Measurements from ENCODE around the gene GRB10.

The GRB10 gene

GRCh38 chr7:50706469-50706937 is 76.2 kb downstream of the GRB10 start:
- no peaks in the 10 kb centered on the region for H3K9me3 Mint-ChIP-seq
- no peaks in the 10 kb centered on the region for H3K36me3 Mint-ChIP-seq
- DNase-seq (ENCODE audit: low spot score in 2 of 2) (no peak), ATAC-seq (ENCODE audit: low read depth) (no peak)
- H3K27me3 Mint-ChIP-seq, result peaks cover 13% of the 10 kb centered on the region
- no peaks in the 10 kb centered on the region for H3K4me1 Mint-ChIP-seq
- no peak overlapping the region for H3K4me3 Mint-ChIP-seq
- no peak overlapping the region for H3K27ac Mint-ChIP-seq

GRCh38 chr7:50704844-50705243 is 77.9 kb downstream of the GRB10 start:
- no peak for DNase-seq (ENCODE audit: low spot score in 2 of 2)
- no peaks in the 10 kb centered on the region for H3K9me3 Mint-ChIP-seq
- peaks cover 10% of the 10 kb centered on the region for H3K27me3 Mint-ChIP-seq
- no peak overlapping the region for H3K27ac Mint-ChIP-seq
- no peaks in the 10 kb centered on the region for H3K4me1 Mint-ChIP-seq
- H3K36me3 Mint-ChIP-seq, result no peaks in the 10 kb centered on the region
- ATAC-seq (ENCODE audit: low read depth), result no peak
- no peak overlapping the region for H3K4me3 Mint-ChIP-seq

GRCh38 chr7:50703654-50704053 is 79.0 kb downstream of the GRB10 start:
- Mint-ChIP-seq H3K27me3 (peaks cover 11% of the 10 kb centered on the region), H3K36me3 (no peaks in the 10 kb centered on the region), H3K4me3 (no peak overlapping the region), H3K27ac (no peak overlapping the region), H3K9me3 (no peaks in the 10 kb centered on the region), H3K4me1 (no peaks in the 10 kb centered on the region)
- no peak for ATAC-seq (ENCODE audit: low read depth)
- no peak for DNase-seq (ENCODE audit: low spot score in 2 of 2)

- Mint-ChIP-seq H3K9me3 (no peaks in the 10 kb centered on the region), H3K27me3 (peaks cover 10% of the 10 kb centered on the region), H3K27ac (no peak overlapping the region), H3K4me1 (no peaks in the 10 kb centered on the region), H3K4me3 (no peak overlapping the region), H3K36me3 (no peaks in the 10 kb centered on the region)
- no peak for DNase-seq (ENCODE audit: low spot score in 2 of 2)
- no peak for ATAC-seq (ENCODE audit: low read depth)
Measured at GRCh38 chr7:50699143-50699542, 83.6 kb downstream of the GRB10 start.

GRCh38 chr7:50697748-50698147 is 84.9 kb downstream of the GRB10 start:
- H3K4me3 Mint-ChIP-seq, result no peak overlapping the region
- peaks cover 11% of the 10 kb centered on the region for H3K27me3 Mint-ChIP-seq
- ATAC-seq (ENCODE audit: low read depth) (no peak), DNase-seq (ENCODE audit: low spot score in 2 of 2) (no peak)
- no peaks in the 10 kb centered on the region for H3K36me3 Mint-ChIP-seq
- H3K27ac Mint-ChIP-seq, result no peak overlapping the region
- no peaks in the 10 kb centered on the region for H3K4me1 Mint-ChIP-seq
- no peaks in the 10 kb centered on the region for H3K9me3 Mint-ChIP-seq

- H3K27ac Mint-ChIP-seq, result no peak overlapping the region
- H3K9me3 Mint-ChIP-seq, result no peaks in the 10 kb centered on the region
- no peak overlapping the region for H3K4me3 Mint-ChIP-seq
- H3K4me1 Mint-ChIP-seq, result no peaks in the 10 kb centered on the region
- ATAC-seq (ENCODE audit: low read depth) (no peak), DNase-seq (ENCODE audit: low spot score in 2 of 2) (no peak)
- H3K36me3 Mint-ChIP-seq, result no peaks in the 10 kb centered on the region
- H3K27me3 Mint-ChIP-seq, result peaks cover 11% of the 10 kb centered on the region
Measured at GRCh38 chr7:50696810-50697582, 85.7 kb downstream of the GRB10 start.

- no peak overlapping the region for H3K4me3 Mint-ChIP-seq
- no peak for ATAC-seq (ENCODE audit: low read depth)
- H3K27me3 Mint-ChIP-seq, result peaks cover 6% of the 10 kb centered on the region
- H3K36me3 Mint-ChIP-seq, result no peaks in the 10 kb centered on the region
- DNase-seq (ENCODE audit: low spot score in 2 of 2), result no peak
- no peaks in the 10 kb centered on the region for H3K4me1 Mint-ChIP-seq
- H3K27ac Mint-ChIP-seq, result no peak overlapping the region
- no peaks in the 10 kb centered on the region for H3K9me3 Mint-ChIP-seq
Measured at GRCh38 chr7:50695026-50695425, 87.7 kb downstream of the GRB10 start.

GRCh38 chr7:50693455-50694130 is 89.1 kb downstream of the GRB10 start:
- Mint-ChIP-seq H3K27me3 (peaks cover 4% of the 10 kb centered on the region), H3K4me1 (no peaks in the 10 kb centered on the region), H3K9me3 (no peaks in the 10 kb centered on the region), H3K27ac (no peak overlapping the region), H3K4me3 (no peak overlapping the region), H3K36me3 (no peaks in the 10 kb centered on the region)
- DNase-seq (ENCODE audit: low spot score in 2 of 2) (no peak), ATAC-seq (ENCODE audit: low read depth) (no peak)

GRCh38 chr7:50690541-50691011 is 92.1 kb downstream of the GRB10 start:
- Mint-ChIP-seq H3K36me3 (no peaks in the 10 kb centered on the region), H3K27ac (no peak overlapping the region), H3K27me3 (peaks cover 10% of the 10 kb centered on the region), H3K4me1 (no peaks in the 10 kb centered on the region), H3K9me3 (no peaks in the 10 kb centered on the region), H3K4me3 (no peak overlapping the region)
- DNase-seq (ENCODE audit: low spot score in 2 of 2) (no peak), ATAC-seq (ENCODE audit: low read depth) (no peak)

GRCh38 chr7:50688226-50688590 is 94.5 kb downstream of the GRB10 start:
- Mint-ChIP-seq H3K4me1 (no peaks in the 10 kb centered on the region), H3K4me3 (no peak overlapping the region), H3K27ac (no peak overlapping the region), H3K36me3 (no peaks in the 10 kb centered on the region), H3K9me3 (no peaks in the 10 kb centered on the region), H3K27me3 (peaks cover 6% of the 10 kb centered on the region)
- ATAC-seq (ENCODE audit: low read depth) (no peak), DNase-seq (ENCODE audit: low spot score in 2 of 2) (no peak)

GRCh38 chr7:50687575-50688225 is 95.0 kb downstream of the GRB10 start:
- Mint-ChIP-seq H3K27me3 (peaks cover 8% of the 10 kb centered on the region), H3K27ac (no peak overlapping the region), H3K4me1 (no peaks in the 10 kb centered on the region), H3K36me3 (no peaks in the 10 kb centered on the region), H3K4me3 (no peak overlapping the region), H3K9me3 (no peaks in the 10 kb centered on the region)
- DNase-seq (ENCODE audit: low spot score in 2 of 2) (no peak), ATAC-seq (ENCODE audit: low read depth) (no peak)

GRCh38 chr7:50687096-50687495 is 95.6 kb downstream of the GRB10 start:
- no peak overlapping the region for H3K4me3 Mint-ChIP-seq
- no peak overlapping the region for H3K27ac Mint-ChIP-seq
- H3K27me3 Mint-ChIP-seq, result peaks cover 8% of the 10 kb centered on the region
- no peaks in the 10 kb centered on the region for H3K36me3 Mint-ChIP-seq
- H3K9me3 Mint-ChIP-seq, result no peaks in the 10 kb centered on the region
- no peaks in the 10 kb centered on the region for H3K4me1 Mint-ChIP-seq
- DNase-seq (ENCODE audit: low spot score in 2 of 2), result no peak
- ATAC-seq (ENCODE audit: low read depth), result no peak

GRCh38 chr7:50685135-50686065 is 97.3 kb downstream of the GRB10 start:
- Mint-ChIP-seq H3K27me3 (peaks cover 8% of the 10 kb centered on the region), H3K4me3 (no peak overlapping the region), H3K4me1 (peaks cover 3% of the 10 kb centered on the region), H3K27ac (no peak overlapping the region), H3K9me3 (no peaks in the 10 kb centered on the region), H3K36me3 (no peaks in the 10 kb centered on the region)
- no peak for ATAC-seq (ENCODE audit: low read depth)
- DNase-seq (ENCODE audit: low spot score in 2 of 2), result no peak
